GM19035 (cell line): Measurements from ENCODE around the gene MACF1.
"Not testable (repeated sequence)": the region's sequence is repeated elsewhere in the genome, so short reads cannot be mapped to it uniquely, and the experiment has no call there.

ENCODE experiments used
- ATAC-seq: cut with Tn5 transposase; IDR thresholded peaks from one replicate; pipeline ENCODE4 v1.9.1; 2021; ENCODE audit not compliant: unreplicated experiment

The MACF1 gene, protein sequence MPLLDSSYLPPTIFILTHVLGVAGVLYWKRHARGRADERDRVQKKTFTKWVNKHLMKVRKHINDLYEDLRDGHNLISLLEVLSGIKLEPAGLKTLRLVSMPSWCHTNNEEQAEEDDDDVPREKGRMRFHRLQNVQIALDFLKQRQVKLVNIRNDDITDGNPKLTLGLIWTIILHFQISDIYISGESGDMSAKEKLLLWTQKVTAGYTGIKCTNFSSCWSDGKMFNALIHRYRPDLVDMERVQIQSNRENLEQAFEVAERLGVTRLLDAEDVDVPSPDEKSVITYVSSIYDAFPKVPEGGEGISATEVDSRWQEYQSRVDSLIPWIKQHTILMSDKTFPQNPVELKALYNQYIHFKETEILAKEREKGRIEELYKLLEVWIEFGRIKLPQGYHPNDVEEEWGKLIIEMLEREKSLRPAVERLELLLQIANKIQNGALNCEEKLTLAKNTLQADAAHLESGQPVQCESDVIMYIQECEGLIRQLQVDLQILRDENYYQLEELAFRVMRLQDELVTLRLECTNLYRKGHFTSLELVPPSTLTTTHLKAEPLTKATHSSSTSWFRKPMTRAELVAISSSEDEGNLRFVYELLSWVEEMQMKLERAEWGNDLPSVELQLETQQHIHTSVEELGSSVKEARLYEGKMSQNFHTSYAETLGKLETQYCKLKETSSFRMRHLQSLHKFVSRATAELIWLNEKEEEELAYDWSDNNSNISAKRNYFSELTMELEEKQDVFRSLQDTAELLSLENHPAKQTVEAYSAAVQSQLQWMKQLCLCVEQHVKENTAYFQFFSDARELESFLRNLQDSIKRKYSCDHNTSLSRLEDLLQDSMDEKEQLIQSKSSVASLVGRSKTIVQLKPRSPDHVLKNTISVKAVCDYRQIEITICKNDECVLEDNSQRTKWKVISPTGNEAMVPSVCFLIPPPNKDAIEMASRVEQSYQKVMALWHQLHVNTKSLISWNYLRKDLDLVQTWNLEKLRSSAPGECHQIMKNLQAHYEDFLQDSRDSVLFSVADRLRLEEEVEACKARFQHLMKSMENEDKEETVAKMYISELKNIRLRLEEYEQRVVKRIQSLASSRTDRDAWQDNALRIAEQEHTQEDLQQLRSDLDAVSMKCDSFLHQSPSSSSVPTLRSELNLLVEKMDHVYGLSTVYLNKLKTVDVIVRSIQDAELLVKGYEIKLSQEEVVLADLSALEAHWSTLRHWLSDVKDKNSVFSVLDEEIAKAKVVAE (N-terminal part only)

GRCh38 chr1:39204441-39205081 lies at the start of gene MACF1:
Gene MACF1, plus strand, starts transcription at chr1:39204695. Its CDS starts 328 bp downstream, at chr1:39205023.
- no peak for ATAC-seq

DNA sequence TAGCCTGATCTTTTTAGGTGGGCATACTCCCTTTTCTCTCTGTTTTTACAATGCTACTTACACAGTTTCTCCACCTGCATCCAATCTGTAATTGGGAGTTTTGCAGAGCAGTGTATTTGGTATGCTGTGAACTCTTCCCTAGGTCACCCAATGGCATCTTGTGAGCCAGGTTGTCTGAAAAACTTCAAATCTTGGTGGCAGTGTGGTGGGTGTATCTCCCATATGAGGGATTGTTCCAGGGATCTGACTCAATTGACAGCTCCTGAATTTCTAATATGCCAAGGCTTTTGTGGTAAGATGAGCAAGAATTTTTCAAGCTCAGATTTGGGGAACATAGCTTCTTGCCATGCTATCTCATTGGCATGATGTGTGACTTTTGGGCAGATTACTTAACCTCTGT lies 47.2 kb upstream of the MACF1 start:
- no peak for ATAC-seq

DNA sequence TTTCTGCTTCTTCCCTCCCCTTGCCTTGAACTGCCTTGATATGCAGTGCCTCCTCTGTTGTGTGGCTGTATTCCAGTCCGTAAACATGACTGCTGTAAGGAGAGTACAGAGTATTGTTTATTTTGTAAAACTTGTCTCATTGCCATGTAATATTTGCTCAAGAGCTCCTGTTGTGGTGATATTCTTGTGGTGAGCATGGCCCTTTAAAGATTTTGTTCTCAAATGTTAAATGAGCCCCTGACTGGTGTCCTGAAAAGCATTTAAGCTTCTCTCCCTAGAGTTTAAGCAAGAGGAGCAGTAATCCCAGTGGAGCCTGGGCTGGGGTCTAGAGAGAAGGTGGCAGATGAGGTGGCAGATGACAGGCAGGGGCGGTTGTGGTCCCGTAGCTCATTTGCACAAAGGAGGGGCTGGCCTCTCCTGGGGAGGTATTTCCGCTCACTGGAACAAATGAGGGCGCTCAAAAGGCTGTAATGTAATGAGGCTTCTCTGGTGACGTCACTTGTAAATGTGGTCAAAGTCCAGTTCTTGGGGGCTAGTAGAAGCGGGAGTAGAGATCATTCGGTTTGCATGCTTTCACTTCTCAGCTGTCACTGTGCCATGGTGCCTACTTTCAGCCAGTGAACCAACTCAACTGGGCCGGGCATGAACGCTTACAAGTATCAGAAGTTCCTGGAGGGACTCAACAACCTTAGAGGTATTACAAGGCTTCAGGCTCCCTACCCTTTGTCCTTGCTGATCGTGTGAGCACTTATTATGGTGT lies 46.0 kb upstream of the MACF1 start:
- no peak for ATAC-seq

- no peak for ATAC-seq
Observed at GRCh38 chr1:39159224-39160036, 45.1 kb upstream of the MACF1 start.

GRCh38 chr1:39160703-39161102 lies 43.8 kb upstream of the MACF1 start:
- no peak for ATAC-seq

DNA sequence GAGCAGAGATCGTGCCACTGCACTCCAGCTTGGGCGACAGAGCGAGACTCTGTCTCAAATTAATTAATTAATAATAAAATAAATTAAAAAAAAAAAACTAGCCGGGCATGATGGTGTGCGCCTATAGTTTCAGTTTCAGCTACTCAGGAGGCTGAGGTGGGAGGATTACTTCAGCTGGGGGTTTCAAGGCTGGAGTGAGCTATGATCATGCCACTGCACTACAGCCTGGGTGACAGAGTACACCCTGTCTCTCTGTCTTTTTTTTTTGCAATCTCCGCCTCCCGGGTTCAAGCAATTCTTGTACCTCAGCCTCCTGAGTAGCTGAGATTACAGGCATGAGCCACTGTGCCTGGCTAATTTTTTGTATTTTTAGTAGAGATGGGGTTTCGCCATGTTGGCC lies 42.7 kb upstream of the MACF1 start:
- ATAC-seq: not testable (repeated sequence)

GRCh38 chr1:39163469-39163868 lies 41.0 kb upstream of the MACF1 start:
- ATAC-seq: no peak

DNA sequence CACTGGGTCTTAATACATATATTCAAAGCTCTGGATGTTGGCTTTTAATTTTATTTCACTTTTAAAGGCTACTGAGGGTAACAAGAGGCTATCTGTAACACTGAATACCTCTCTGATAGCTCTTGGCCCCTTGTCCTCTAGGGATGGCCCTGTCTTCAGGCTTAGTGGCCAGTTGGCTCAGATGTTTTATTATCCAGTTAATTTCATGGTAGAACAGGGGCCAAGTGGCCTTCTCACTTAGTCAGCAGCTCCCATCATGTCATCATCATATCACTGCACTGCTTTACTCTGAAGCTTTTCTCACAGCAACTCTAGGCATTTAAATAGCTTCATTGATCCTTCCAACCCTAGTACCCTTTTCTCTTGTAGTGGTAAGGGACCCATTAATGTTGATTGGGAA lies 40.2 kb upstream of the MACF1 start:
- ATAC-seq: no peak

- ATAC-seq: no peak
Observed at GRCh38 chr1:39165049-39165448, 39.4 kb upstream of the MACF1 start.

GRCh38 chr1:39165488-39165887 lies 39.0 kb upstream of the MACF1 start:
- no peak for ATAC-seq

- ATAC-seq: no peak
Observed at GRCh38 chr1:39167632-39168209, 36.8 kb upstream of the MACF1 start.

DNA sequence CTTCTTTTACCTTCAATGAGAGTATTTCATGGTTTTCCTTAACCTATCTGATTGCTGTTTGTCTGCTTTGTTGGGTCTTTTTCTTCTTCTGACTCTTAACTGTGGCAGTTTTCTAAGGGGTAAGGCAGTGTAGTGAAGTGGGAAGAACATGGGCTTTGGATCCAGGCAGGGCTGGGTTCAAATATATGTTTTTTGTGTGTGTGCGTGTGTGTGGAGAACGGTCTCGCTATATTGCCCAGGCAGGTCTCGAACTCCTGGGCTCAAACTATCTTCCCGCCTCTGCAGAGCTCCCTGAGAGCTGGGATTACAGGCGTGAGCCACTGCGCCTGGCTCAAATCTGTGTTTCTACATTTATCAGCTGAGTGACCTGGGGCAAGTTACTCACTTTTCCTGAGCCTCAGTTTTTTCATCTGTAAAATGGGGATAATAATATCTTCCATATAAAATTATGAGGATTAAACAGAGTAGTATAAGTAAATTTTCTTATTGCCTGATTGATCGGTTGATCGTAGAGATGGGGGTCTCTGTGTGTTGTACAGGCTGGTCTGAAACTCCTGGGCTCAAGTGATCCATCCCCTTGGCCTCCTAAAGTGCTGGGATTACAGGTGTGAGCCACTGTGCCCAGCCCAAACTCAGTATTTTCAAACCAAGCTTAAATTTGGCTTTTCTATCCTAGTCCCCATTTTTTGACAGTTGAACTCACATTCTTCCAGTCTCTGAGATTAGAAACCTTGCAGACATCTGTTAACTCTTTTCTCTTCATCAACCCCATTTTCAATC lies 36.0 kb upstream of the MACF1 start:
- ATAC-seq: no peak

GRCh38 chr1:39170731-39171667 lies 33.5 kb upstream of the MACF1 start:
- no peak for ATAC-seq

GRCh38 chr1:39173119-39173994 lies 31.1 kb upstream of the MACF1 start:
- ATAC-seq: no peak

- no peak for ATAC-seq
Observed at GRCh38 chr1:39173995-39174380, 30.5 kb upstream of the MACF1 start.
